ENCODE measurements around the gene LIFR.
"Not testable (repeated sequence)": the region's sequence is repeated elsewhere in the genome, so short reads cannot be mapped to it uniquely, and the experiment has no call there.

LIFR gene

DNA sequence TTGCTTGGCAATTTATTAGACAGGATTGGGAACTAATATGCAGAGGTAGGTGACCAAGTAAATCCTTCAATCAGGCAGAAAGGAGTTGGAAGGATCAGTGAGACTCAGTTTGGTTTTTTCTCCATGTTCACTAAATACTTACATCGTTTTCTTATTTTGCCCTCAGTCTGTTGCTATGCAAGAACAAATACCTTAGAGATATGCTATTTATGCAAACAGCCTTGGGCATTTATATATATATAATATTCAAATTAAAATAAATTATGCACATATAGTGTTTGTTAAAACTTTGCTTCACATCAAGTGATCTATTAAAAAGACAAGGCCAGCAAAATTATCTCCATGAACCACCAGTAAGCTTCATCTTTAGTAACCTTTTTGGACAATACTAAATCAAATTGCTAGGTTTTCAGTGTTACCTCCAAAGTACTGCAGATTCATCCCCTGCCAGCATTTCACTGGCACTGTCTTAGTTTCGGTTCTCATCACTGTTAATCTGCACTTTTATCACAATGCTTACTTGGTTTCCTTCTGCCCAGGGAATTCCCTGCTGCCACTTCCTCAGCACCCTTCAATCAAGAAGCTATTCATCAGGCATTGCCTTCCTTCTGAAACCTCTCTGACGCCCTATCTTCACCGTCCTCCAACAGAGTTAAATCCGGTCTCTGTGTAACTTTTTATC is 26.0 kb upstream of the LIFR start:
- DNase-seq = no peak

DNA sequence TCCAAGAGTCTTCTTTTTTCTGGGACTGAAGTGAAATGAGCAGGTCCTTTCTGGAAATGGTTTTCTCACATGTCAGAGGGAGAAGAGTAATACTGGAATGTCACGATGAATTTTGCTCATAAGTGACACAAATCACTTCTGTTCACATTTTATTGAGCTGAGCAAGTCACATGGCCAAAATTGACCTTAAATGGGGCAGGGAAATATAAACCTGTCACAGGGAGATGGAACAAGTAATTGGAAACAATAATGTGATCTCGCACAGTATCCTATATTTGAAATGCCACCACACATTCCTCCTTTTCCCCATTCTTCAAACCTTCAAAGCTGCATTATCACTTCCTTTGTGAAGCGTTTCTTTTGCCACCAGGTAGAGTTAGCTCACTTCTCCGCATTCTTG is 25.2 kb upstream of the LIFR start:
- DNase-seq = no peak

DNA sequence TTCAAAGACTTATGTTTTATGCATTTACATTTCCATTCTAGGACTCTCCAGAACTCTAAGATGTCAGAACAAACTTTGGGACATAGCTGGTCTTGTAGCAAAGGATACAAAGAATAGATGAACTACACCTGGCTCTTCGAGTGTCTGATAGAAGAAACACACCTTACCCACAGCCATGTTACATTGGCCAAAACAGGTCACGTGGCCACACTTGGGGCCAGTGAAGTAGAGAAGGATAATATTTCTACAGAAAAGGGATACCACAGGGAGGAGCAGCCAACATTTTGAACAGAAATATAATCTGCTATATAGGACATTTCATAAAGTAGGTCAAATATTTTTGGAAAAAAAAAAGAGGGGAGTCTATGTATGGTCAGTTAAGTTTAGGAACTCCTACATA is 22.7 kb upstream of the LIFR start:
- no peak for DNase-seq

DNA sequence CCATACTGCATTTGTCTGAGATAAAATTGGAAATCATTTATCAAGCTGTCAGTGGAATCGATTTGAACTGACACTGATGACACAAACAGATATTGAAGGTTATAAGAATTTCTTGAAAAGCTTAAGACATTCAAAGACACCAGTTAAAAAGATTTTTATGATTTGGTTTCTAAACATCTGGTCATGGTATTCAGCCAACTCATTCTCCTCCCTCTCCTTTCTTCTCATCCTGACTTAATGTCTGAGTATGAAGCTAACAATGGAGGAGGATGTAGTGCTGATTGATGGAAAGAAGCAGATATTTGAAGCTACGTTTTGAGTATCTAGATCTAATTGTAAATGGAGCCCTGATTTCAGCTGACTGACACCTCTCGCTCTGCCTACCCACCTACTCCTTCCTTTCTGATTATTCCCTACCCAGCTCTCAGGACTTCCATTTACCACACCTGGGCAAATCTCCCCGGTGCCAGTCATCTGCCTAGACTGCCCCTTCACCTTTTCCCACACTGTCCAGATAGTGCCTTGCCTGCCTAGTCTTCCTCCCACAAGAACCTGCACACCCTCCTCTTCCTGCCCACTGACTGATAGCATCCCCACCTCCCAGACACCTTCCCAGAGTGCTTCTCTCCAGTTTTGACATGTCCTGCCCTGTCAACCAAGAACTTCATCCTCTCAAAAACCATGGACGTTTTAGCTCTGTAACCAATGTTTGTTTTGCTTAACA is 20.7 kb upstream of the LIFR start:
- DNase-seq = no peak

DNA sequence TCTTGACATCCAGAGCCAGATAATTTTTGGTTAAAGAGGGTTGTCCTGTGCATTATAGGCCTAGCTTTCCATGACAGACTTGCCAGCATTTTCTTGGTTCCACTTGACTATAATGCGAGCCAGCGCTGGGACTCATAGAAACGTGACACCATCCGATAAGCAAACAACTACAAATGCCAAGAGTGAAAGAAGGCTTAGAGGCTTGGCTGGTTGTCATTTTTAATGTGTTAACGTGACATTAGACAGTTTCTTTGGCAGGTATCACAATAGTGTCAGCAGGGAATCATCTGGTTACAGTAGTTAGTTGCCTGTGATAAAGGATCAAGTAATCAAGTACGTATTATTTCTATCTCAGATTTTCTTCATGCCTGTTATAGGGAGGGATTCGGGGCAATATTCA is 20.0 kb upstream of the LIFR start:
- DNase-seq = no peak

DNA sequence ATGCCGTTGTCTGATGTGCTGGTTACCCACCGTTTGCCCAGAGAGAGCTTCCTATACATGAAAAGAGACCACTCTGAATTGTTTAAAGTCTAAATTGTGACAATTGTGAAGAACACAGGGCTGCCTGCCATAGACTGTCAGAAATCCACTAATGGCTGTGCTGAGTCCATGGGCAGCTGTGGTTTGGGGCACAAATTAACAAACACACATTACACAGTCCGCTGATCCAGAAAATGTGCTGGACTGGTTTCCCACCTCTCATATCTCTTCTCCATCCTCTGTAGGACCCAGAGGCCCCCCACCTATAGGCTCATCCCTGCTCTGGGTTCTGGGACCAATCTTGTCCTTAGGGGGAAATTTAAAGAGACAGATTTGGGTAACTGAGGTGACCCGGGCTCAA is 19.0 kb upstream of the LIFR start:
- DNase-seq = no peak

DNA sequence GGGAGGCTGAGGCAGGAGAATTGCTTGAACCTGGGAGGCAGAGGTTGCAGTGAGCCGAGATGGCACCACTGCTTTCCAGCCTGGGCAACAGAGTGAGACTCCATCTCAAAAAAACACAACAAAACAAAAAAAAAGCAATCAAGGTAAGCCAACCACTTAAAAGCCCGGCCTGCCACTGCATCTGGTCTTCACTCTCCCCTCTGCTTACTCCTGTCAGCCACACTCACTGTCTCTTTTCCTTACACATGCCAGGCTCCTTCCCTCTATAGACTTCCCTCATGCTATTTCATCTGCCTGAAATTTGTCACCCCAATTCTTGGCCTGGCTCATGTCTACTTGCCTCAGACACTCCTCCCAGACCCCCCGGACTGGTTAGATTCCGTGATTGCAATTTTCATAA is 17.6 kb upstream of the LIFR start:
- DNase-seq = no peak

DNA sequence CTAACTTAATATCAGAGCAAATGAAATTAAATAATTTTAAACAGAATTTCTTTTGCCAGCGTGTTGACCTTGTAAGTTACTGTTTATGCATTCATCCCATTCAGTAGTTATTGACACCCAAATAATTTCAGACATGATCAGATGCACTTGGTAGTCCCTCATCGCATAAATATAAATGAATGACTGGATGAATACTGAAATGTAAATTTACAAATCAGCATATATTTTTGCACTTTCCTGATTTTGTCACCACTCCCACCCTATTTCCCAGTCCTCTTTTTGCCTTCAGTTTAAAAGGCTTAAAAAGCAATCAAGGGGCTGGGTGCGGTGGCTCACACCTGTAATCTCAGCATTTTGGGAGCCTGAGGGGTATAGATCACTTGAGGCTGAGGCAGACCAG is 17.1 kb upstream of the LIFR start:
- DNase-seq = no peak

DNA sequence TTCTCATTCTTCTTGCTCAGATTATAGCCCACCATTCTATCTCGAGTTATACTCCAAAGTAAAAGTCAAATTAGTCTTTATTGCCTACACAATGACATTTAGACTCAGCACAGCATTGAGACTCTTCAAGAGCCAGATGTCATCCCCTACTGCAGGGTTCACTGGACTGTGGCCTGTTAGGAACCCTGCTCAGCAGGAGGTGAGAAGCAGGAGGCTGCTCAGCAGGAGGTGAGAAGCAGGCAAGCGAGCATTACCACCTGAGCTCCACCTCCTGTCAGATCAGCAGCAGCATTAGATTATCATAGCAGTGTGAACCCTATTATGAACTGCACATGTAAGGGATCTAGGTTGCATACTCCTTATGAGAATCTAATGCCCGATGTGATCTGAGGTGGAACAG is 12.7 kb upstream of the LIFR start:
- no peak for DNase-seq

DNA sequence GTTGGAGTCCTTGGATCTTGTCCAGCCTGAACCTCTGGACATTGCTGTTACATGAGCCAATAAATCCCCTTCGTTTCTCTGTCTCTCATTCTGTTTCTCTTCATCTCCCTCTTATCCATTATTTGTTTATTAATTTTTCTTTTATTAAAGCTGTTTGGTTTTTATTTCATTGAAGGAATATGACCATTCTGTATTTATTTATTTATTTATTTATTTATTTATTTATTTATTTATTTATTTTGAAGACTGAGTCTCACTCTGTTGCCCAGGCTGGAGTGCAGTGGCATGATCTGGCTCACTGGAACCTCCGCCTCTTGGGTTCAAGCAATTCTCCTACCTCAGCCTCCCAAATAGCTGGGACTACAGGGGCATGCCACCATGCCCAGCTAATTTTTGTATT is 10.9 kb upstream of the LIFR start:
- not testable (repeated sequence) for DNase-seq

DNA sequence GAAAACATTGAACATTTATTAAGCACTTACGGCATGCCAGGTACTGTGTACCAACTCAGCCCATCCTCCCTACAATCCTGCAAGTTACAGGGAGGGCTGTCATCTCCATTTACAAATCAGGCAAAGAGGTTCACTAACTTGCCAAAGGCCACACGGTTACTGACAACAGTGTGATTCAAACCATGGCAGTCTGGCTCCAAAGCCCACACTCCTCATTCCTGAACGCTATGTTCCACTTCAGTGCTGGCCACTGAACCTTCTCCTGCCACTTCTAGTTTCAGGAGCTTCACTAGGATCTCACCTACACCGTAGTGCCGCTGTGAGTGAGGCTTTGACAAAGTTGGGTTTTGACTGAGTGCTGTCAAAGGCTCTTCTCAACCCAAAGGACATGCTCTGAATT is 7.2 kb upstream of the LIFR start:
- DNase-seq = no peak

DNA sequence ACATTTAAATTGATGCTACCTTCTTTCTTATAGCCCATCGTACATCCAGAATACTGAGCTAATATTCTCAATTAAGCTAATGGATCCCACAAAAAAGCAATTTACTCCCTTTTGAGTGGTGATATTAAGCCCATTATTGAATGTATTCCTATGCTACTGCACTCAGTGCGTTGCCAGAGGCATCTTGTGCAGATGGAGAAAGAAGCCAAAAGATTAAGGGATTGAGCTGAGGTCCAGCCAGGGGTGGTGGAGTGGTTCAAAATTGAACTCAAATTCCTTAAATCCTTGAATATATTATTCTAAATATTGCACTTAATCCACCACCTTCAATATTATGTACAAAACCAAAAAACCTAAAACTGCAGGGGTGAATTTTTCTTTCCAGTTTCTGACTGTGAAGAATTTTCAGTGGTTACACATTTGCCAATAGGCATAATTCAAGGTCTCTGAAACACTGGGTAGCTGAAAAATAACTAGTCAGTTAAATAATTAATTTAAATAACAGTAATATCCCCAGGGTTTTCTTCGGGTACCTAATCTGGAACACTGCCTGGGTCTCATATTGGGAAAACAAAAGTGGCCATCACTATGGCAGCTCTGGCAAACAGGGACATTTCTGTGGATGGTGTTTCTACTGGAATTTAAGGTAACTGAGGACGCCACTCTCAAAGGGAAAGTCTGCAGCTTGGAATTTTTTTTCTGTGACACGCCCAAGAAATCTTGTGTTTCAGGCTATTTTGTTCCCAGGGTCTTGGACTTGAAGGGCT is 6.2 kb upstream of the LIFR start:
- DNase-seq = no peak

DNA sequence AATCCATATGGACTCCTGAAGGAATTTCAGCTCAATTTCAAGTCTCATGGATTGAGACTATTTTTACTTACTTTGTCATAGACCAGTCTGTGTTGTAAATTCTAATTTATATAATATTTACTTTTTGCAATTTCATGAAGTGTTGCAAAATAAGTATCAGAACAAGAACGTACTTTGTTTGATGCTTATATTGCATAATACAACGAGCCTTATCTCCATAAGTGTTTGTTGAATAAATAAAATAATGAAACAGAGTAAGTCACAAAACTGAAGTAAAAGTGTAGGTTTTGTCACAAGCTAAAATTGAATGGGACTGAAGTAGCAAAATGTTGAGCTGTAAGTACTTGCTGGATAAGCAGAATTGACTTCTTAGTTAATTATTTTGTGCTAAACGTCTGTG is 3.0 kb upstream of the LIFR start:
- no peak for DNase-seq

DNA sequence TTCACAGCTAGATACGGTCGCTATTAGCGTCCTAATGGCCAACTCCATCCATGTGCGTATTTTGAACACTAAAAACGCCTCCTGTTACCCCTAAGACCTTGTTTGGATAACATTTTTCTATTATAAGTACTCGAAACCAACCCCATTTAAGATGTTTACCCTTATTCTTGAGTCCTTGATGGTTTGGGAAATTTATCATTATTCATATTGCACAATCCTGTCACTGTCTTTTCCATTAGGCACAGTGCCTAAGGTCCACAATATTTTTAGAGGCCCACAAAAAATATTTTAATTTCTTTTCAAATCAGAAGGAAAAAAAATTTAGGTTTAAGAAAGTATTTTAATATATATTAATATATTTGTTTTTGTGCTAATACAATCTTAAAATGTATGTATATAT is 1.3 kb upstream of the LIFR start:
- DNase-seq = no peak

DNA sequence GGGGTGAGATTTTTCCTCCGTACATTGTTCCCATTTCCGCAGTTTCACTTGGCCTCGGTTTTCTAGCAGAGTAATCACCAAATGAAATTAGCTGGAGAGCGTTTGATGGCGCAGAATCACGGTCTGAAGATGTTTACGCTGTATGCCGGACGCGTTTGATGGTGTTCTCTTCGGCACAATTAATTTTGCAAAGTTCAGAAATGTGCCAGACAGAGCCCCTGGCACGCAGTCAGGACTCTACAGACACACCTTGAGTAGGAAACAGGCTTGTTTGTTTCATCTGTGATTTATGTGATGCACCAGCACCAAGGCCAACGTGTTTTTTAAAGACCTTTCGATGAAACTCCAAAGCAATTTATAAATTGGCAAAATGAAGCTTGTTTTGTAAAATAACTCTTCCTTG is 863 bp upstream of the LIFR start:
- no peak for DNase-seq

DNA sequence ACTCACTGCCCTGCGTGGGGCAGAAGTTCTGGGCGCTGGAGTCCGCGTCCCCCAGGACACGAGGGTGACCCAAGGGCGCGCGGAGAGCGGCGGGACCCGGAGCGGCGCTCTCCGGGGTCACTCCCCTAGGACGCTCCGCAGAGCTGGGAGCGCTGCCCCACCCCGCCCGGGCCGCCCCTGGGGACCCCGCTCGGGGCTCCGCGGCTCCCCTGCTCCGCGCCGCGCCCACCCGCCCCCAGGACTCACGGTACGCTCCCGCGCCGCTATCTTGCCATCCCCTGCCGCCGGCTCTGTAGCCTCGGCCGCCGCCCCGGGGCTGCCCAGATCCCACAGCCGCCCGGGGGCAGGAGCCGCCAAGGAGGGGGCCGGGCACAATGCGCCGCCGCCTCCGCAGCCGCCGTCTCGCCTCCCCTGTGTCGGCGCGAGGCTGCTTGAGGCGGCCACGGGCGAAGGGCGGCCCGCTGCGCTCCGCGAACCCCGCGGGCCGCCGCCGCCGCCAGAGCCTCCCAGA is 303 bp downstream of the LIFR start:
- DNase-seq = peak; percentile 51

DNA sequence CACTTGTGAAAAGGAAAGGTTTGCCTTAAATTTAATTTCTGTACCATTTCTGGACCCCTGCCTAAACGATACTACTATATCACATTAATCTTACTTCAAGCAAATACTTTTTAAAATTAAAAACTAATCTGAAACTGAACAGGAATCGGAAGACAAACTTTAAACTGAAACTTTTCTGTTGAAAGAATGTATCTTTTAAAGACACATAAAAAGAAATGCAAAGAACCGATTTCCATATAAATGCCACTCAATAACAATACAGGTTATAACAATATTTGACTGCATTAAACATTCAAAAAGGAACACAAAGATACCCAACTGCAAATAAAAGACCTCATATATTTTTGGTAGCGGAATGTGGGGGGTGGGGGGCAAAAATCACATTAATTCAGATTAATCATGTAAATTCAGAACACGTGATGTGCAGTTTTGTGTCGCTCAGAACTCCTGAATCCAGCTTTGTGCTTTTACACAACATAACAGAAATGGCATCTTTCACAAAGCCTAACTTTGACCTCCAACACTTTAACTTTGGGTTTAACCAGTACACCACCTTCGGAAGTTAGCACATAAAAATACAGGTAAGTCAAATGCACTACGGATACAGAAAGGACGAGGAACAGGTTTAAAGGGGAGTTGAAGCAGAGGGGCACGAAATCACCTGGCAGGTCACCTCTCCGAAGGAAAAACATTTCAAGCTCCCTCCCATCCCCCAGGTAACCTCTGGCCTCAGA is 925 bp downstream of the LIFR start:
- no peak for DNase-seq

DNA sequence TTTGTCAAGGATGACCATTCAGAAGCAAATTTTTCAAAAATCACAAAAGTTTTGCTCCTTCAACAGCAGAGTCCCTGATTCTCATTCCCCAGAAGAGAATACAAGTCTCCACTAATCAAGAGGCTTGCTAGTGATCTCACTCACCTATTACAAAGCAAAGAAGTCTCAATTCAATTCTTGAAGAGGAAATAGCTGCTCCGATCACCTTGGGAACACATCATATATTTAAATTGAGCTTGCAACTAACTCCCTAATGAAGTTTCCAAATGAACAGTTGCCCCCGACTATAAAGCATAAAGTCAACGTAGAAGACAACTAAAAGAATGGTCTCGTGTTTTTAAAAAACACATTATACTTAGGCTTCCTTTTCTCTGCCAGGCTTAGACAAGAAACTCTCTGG is 1.6 kb downstream of the LIFR start:
- no peak for DNase-seq

DNA sequence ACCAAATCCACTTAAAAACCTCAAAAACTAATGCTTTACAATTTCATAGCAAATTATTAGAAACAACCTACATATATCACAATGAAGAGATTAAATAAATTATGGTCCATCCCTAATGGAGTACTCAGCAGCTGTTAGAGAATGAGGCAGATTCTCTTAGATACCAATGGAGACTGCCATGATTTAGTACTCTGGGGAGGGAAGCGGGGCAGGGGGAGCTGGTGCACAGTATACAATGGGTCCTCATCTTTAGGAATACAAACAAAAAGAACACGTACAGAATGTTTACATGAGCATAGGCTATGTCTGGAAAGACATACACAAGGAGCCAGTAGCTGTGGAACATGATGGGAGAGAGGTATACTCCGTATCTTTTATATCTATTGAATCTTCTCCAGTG is 2.0 kb downstream of the LIFR start:
- DNase-seq = no peak

DNA sequence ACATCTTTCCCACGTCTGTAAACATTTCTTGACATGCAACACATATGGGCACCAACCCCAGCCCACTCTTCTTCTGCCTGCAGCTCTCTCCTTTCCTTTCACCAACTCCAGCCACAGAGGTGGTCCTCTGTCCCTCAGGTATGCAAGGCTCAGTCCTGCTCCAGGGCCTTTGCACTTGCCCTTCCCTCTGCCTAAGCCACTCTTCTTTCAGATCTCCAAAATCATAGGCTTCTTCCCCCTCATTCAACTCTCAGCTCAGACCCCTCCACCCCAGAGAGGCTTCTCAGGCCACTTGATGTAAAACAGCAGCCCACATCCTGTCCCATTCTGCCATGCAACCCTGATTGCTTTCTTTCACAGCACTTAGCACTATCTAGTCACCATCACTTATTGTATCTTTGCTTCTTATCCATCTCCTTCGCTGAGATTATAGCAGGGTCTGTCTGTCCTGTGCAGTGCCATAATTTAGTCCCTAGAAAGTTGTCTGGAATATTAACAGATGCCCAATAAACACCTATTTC is 3.4 kb downstream of the LIFR start:
- no peak for DNase-seq

DNA sequence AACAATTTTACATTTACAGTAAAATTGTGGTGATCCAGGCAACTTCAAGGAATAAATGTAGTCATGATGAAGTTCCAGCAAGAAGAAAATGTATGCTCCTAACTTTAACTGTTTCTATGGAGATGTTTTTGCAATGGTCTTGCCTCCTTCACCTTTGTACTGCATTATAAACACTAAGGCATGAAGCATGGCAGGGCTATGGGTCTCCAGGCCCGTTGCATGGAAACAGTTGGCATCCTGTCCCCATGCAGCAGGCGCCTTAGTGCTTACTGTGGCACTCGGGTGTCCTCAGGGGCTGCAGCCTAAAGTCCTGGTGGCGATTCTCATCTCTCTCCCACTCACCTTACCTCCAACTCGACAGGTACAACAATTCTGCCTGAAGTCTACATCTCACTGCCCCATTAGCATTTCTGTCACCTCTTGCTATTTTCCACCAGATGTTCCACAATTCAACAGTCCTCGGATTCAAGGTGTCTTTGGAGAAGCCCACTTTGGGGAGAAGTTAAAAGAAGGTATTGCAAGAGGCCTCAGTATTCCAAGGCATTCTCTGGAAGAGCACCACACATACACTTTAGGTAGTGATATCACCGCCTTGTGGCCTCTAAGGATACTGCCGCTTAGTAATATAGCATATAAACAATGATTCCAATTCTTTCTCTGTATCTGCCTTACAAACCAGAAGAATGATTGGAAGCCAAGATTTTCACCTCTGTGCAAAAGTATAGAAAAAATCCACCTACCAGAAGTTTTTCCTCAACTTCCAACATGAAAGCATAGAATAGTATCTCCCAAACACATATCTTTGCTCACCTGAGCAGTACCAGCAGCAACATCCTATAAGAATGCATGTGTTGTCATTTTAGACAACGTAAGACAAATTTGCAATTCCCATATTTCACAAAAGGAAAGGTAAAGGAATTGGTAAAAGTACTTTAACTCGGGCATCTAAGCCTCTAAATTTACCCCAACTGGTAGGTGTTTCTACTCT is 5.1 kb downstream of the LIFR start:
- DNase-seq = peak; percentile 11
